MM.1S (cell line): ENCODE results near the gene SYN1.

Source experiments
- DNase-seq: peaks from one replicate; pipeline ENCODE4 v3.0.0-alpha.2; 2015
- H2AFZ ChIP-seq: fragments of 300-600 bp; sonication (generic); 2 replicates; pipeline ENCODE4 v1.6.0; 2016; ENCODE audit warnings: antibody characterized with exemption, low read length
- H3F3A ChIP-seq: fragments of 300-600 bp; sonication (generic); 2 replicates; pipeline ENCODE4 v1.6.1; 2016; ENCODE audit warnings: mild to moderate bottlenecking, antibody characterized with exemption, low read length, moderate library complexity, mixed read lengths; ENCODE audit not compliant: insufficient read depth
- H3K27ac ChIP-seq: fragments of 300-600 bp; sonication (generic); 2 replicates; pipeline ENCODE4 v1.5.1; 2016; ENCODE audit warnings: mild to moderate bottlenecking, low read length
- H3K27me3 ChIP-seq: fragments of 300-600 bp; sonication (generic); replicated peaks from 2 replicates; pipeline ENCODE4 v1.6.0; 2016; ENCODE audit warnings: low read length; ENCODE audit not compliant: insufficient read depth
- H3K36me3 ChIP-seq: fragments of 300-600 bp; sonication (generic); replicated peaks from 2 replicates; pipeline ENCODE4 v1.6.1; 2016; ENCODE audit warnings: mild to moderate bottlenecking, low read length, mixed read lengths; ENCODE audit not compliant: insufficient read depth
- H3K4me1 ChIP-seq: fragments of 300-600 bp; sonication (generic); 2 replicates; pipeline ENCODE4 v1.6.1; 2016; ENCODE audit warnings: low read length, mixed read lengths
- H3K4me2 ChIP-seq: fragments of 300-600 bp; sonication (generic); 2 replicates; pipeline ENCODE4 v1.6.0; 2016; ENCODE audit warnings: low read depth, low read length
- H3K4me3 ChIP-seq: fragments of 300-600 bp; sonication (generic); 2 replicates; pipeline ENCODE4 v1.5.1; 2016; ENCODE audit warnings: low read length, mixed read lengths
- H3K79me2 ChIP-seq: fragments of 300-600 bp; sonication (generic); 2 replicates; pipeline ENCODE4 v1.6.1; 2016; ENCODE audit warnings: mixed run types, low read length, mixed read lengths
- H3K9ac ChIP-seq: fragments of 300-600 bp; sonication (generic); 2 replicates; pipeline ENCODE4 v1.6.1; 2016; ENCODE audit warnings: low read length, mixed read lengths
- H3K9me2 ChIP-seq: fragments of 300-600 bp; sonication (generic); replicated peaks from 2 replicates; pipeline ENCODE4 v1.6.1; 2016; ENCODE audit warnings: mild to moderate bottlenecking, low read length, mixed read lengths; ENCODE audit not compliant: insufficient read depth
- H3K9me3 ChIP-seq: fragments of 300-600 bp; sonication (generic); replicated peaks from 2 replicates; pipeline ENCODE4 v1.6.1; 2016; ENCODE audit warnings: mild to moderate bottlenecking, low read length, mixed read lengths; ENCODE audit not compliant: insufficient read depth
- H4K20me1 ChIP-seq: fragments of 300-600 bp; sonication (generic); 2 replicates; pipeline ENCODE4 v1.6.1; 2016; ENCODE audit warnings: mild to moderate bottlenecking, low read length, moderate library complexity, mixed read lengths; ENCODE audit not compliant: insufficient read depth
- CTCF ChIP-seq: fragments of 300-600 bp; sonication (generic); IDR thresholded peaks from 2 replicates; pipeline ENCODE4 v1.5.1; 2016; ENCODE audit warnings: antibody characterized with exemption, low read length, mixed read lengths
- EZH2 ChIP-seq: fragments of 300-600 bp; sonication (generic); optimal IDR thresholded peaks from 2 replicates; pipeline ENCODE3; 2017; ENCODE audit warnings: low read depth, mild to moderate bottlenecking, antibody characterized with exemption, low read length, mixed read lengths
- EZH2phosphoT487 ChIP-seq: fragments of 300-600 bp; sonication (generic); IDR thresholded peaks from 2 replicates; pipeline ENCODE4 v1.6.1; 2018; ENCODE audit warnings: antibody characterized with exemption, low read length

The SYN1 gene

DNA sequence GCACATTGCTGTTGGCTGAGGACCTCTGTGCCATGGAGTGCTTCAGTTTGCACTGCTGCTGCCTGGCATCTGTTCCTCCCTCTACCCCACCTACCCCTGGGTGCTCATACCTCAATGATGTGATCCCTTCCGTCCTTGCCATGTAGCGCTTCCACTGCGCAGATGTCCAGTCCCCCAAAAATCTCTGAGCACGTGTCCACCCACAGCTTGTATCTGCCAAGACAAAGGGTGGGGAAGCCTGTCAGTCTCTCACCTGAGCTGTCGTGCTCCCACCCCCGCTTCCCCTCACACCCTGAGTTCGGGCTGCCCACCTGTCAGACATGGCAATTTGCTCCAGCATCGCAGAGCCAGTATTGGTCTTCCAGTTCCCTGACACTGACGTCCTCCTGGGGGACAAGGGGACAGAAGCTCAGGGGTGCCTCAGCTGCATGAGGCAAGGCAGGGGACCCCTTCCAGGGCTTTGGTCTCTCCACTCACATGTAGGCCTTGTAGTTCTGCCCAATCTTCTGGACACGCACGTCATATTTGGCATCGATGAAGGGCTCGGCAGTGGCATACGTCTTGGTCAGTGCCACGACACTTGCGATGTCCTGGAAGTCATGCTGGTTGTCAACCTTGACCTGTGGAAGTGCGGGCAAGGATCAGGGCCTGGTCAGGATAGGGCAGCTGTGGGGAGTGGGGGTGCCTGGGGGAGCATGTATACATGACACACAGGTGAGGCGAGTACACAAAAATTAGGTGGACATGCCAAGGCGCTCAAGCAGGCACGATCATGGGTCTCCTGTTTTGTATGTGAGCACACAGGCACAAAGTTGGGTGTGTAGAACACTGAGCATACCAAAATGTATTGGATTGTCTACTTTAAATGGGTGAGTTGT lies 43.4 kb downstream of the SYN1 start:
- Histone ChIP-seq H3K4me3 (no peak overlapping the region), H3K79me2 (no peaks in the 10 kb centered on the region), H3K9me2 (no peaks in the 10 kb centered on the region), H3K4me1 (no peaks in the 10 kb centered on the region), H3K36me3 (no peaks in the 10 kb centered on the region), H3K4me2 (no peak overlapping the region), H3K9me3 (no peaks in the 10 kb centered on the region), H3K27ac (no peak overlapping the region), H3K27me3 (no peaks in the 10 kb centered on the region), H3F3A (no peaks in the 10 kb centered on the region), H3K9ac (no peak overlapping the region), H2AFZ (no peak overlapping the region), H4K20me1 (no peaks in the 10 kb centered on the region)
- DNase-seq, result no peak
- TF ChIP-seq CTCF, result no peak
- no peak for TF ChIP-seq EZH2
- TF ChIP-seq EZH2phosphoT487, result no peak

DNA sequence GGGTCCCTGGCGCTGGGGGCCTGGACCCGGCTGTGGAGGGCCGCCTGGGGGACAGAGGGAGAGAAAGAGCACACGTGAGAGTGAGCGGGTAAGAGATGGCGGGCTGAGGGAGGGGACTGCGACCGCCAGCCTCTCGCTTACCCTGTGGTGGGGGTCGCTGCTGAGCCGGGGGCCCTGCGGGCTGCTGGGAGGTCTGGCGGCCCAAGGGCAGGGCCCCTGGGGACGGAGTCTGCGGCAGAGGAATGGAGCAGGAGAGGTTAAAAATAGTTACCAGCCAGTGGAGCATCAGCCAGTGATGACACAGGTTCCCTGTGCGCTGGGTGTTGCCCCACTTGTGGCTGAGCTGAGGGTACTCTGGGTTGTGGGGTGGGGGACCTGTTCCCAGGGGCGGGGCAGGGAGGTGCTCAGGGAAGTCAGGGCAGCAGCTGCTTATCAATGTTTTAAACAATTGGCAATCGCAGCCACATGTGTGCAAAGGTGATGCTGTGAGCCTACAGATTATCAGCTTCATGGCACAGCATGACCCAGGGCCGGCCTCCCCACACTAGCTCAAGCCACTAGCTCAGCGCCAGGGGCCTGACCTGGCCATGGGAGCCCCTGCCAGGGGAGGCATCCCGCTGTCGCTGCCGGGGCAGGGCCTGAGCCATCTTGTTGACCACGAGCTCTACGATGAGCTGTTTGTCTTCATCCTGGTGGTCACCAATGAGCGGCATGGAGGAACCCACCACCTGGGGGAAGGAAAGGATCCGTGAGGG lies 44.9 kb downstream of the SYN1 start:
- DNase-seq, result no peak
- H3K27me3 ChIP-seq, result no peaks in the 10 kb centered on the region
- no peak overlapping the region for H3K4me3 ChIP-seq
- no peaks in the 10 kb centered on the region for H3K9me2 ChIP-seq
- H3F3A ChIP-seq, result no peaks in the 10 kb centered on the region
- no peaks in the 10 kb centered on the region for H3K36me3 ChIP-seq
- no peak overlapping the region for H3K4me2 ChIP-seq
- no peaks in the 10 kb centered on the region for H3K79me2 ChIP-seq
- H3K4me1 ChIP-seq, result no peaks in the 10 kb centered on the region
- no peaks in the 10 kb centered on the region for H4K20me1 ChIP-seq
- H2AFZ ChIP-seq, result no peak overlapping the region
- H3K9me3 ChIP-seq, result no peaks in the 10 kb centered on the region
- TF ChIP-seq CTCF (no peak), EZH2phosphoT487 (no peak), EZH2 (no peak)
- no peak overlapping the region for H3K9ac ChIP-seq
- no peak overlapping the region for H3K27ac ChIP-seq

- no peaks in the 10 kb centered on the region for H3K9me2 ChIP-seq
- TF ChIP-seq EZH2 (no peak), EZH2phosphoT487 (no peak), CTCF (no peak)
- no peaks in the 10 kb centered on the region for H4K20me1 ChIP-seq
- no peak overlapping the region for H3K4me3 ChIP-seq
- H3K79me2 ChIP-seq, result no peaks in the 10 kb centered on the region
- H3F3A ChIP-seq, result no peaks in the 10 kb centered on the region
- no peak for DNase-seq
- H2AFZ ChIP-seq, result no peak overlapping the region
- H3K4me1 ChIP-seq, result no peaks in the 10 kb centered on the region
- no peaks in the 10 kb centered on the region for H3K36me3 ChIP-seq
- no peak overlapping the region for H3K27ac ChIP-seq
- no peaks in the 10 kb centered on the region for H3K27me3 ChIP-seq
- H3K9me3 ChIP-seq, result no peaks in the 10 kb centered on the region
- no peak overlapping the region for H3K9ac ChIP-seq
- H3K4me2 ChIP-seq, result no peak overlapping the region
Measured at GRCh38 chrX:47574076-47574546, 45.5 kb downstream of the SYN1 start.
